Subcutaneous adipose tissue (tissue), 4 donors: ENCODE measurements around the gene FBXO45. TPM values are rescaled to one million over a fixed set of nuclear protein-coding genes. Genes with fewer than 3 reads are reported as not detected.

Experiments
- CTCF ChIP-seq: fragments of 450-650 bp; IDR thresholded peaks from one replicate; pipeline ENCODE4 v1.5.1; 2016; ENCODE audit warnings: low read depth, mild to moderate bottlenecking, control low read depth, antibody characterized with exemption, moderate library complexity
- total RNA-seq, 4 donors: library from RNA; depleted of rRNA; stranded (reverse); fragments of >200 nt; gene quantifications; one replicate each; pipeline ENCODE4 v1.1.0, GENCODE V29; 2016

FBXO45 gene
- total RNA-seq, 4 donors from 2014 or later = 6.6 to 9.5 (median 7.4) TPM

- no peak for TF ChIP-seq CTCF
These were observed 34.2 kb downstream of the FBXO45 start for GRCh38 chr3:196602673-196603072.

GRCh38 chr3:196603683-196604082, 35.2 kb downstream of the FBXO45 start:
- no peak for TF ChIP-seq CTCF

- no peak for TF ChIP-seq CTCF
These were observed 36.1 kb downstream of the FBXO45 start for GRCh38 chr3:196604548-196604947.

- no peak for TF ChIP-seq CTCF
These were observed 40.2 kb downstream of the FBXO45 start for GRCh38 chr3:196608693-196609092.

- no peak for TF ChIP-seq CTCF
These were observed 40.9 kb downstream of the FBXO45 start for GRCh38 chr3:196609343-196609775.

- no peak for TF ChIP-seq CTCF
These were observed 41.5 kb downstream of the FBXO45 start for GRCh38 chr3:196609805-196610515.

- no peak for TF ChIP-seq CTCF
These were observed 43.5 kb downstream of the FBXO45 start for GRCh38 chr3:196611761-196612483.
